Upper lobe of left lung (tissue), 6 donors: ENCODE measurements around the gene CCNQ. TPM values are rescaled to one million over a fixed set of nuclear protein-coding genes. Genes with fewer than 3 reads are reported as not detected.

Source experiments
- ATAC-seq, 2 donors: fragments of 200-7000 bp; cut with Tn5 transposase; one replicate each; pipeline ENCODE4 v1.9.1; 2022; ENCODE audit warnings: mild to moderate bottlenecking in 2 of 2, moderate library complexity in 2 of 2; ENCODE audit not compliant: low FRiP score in 2 of 2
- DNase-seq, 2 donors: peaks; one replicate each; pipeline ENCODE4 v3.0.0-alpha.2; 2019 to 2020
- H3K27ac ChIP-seq, 4 donors: fragments of 200-600 bp; sonication (generic); one replicate each; pipeline ENCODE4 v1.5.1; 2016 to 2019
- H3K27me3 ChIP-seq, 4 donors: fragments of 200-600 bp; sonication (generic); one replicate each; pipeline ENCODE4 v1.5.1; 2017 to 2019
- H3K36me3 ChIP-seq, 4 donors: fragments of 200-600 bp; sonication (generic); one replicate each; pipeline ENCODE4 v1.5.1; 2016 to 2019
- H3K4me1 ChIP-seq, 4 donors: fragments of 200-600 bp; sonication (generic); one replicate each; pipeline ENCODE4 v1.5.1; 2018 to 2019
- H3K4me3 ChIP-seq, 4 donors: fragments of 200-600 bp; sonication (generic); one replicate each; pipeline ENCODE4 v1.5.1; 2017 to 2019; ENCODE audit warnings: mild to moderate bottlenecking in 2 of 4, moderate library complexity in 1 of 4
- H3K9me3 ChIP-seq, 4 donors: fragments of 200-600 bp; sonication (generic); one replicate each; pipeline ENCODE4 v1.5.1; 2018 to 2019
- CTCF ChIP-seq, 6 experiments: fragments of 450-650 bp in 4 of 6; fragments of 200-600 bp in 2 of 6; sonication (generic) in 2 of 6; IDR thresholded peaks; one replicate each; pipeline ENCODE4 v1.5.1; 2016 to 2019; ENCODE audit warnings: antibody characterized with exemption in 6 of 6
- EP300 ChIP-seq, 4 donors: sonication (generic); formaldehyde crosslinking; IDR thresholded peaks; one replicate each; pipeline ENCODE4 v1.5.1; 2017; ENCODE audit warnings: antibody characterized with exemption in 4 of 4, control low read depth in 2 of 4
- POLR2A ChIP-seq, 4 donors: fragments of 450-650 bp; IDR thresholded peaks; one replicate each; pipeline ENCODE4 v1.5.1; 2016 to 2017; ENCODE audit warnings: antibody characterized with exemption in 4 of 4, mild to moderate bottlenecking in 2 of 4
- POLR2AphosphoS5 ChIP-seq, 2 donors: sonication (generic); formaldehyde crosslinking; IDR thresholded peaks; one replicate each; pipeline ENCODE4 v1.5.1; 2017; ENCODE audit warnings: antibody characterized with exemption in 2 of 2
- WGBS, 2 donors: methylation state at CpG; one replicate each; pipeline ENCODE4 v1.1.5; 2017 to 2018; 5-methylcytosine and 5-hydroxymethylcytosine counted together
- total RNA-seq, 6 donors: library from RNA; depleted of rRNA in 4 of 6; stranded (reverse); fragments of >200 nt in 4 of 6; gene quantifications; one replicate each; pipeline versions ENCODE4 v1.1.0 to v1.2.1, GENCODE V29; 2016 to 2021
- donor health status: DM: no; HTN: no; CAD: no; lungs with moderate emphysema.
- donor health status: DM: no; HTN: yes; CAD: no; lungs with severe emphysema.

Gene CCNQ
- total RNA-seq, 6 donors from 2014 or later = 13.4 to 48.2 (median 24.6) TPM

GRCh38 chrX:153600921-153601320 lies 2.0 kb upstream of the CCNQ start:
- H3K27ac ChIP-seq = no peak overlapping the region
- peaks cover 0 to 8% (median 0%) of the 10 kb centered on the region in 4 donors for H3K9me3 ChIP-seq
- ATAC-seq = peak in 1 of 2 donors; percentile 4
- H3K4me3 ChIP-seq = no peak overlapping the region
- 60 to 91% methylated on average over 1 to 7 of the region's 7 CpGs for WGBS, 2 donors
- no peak for TF ChIP-seq CTCF (IDR thresholded peaks at IDR 0.05)
- no peak for DNase-seq
- no peaks in the 10 kb centered on the region for H3K27me3 ChIP-seq
- H3K36me3 ChIP-seq = no peaks in the 10 kb centered on the region
- peaks cover 6 to 22% (median 9%) of the 10 kb centered on the region in 4 donors for H3K4me1 ChIP-seq

- Histone ChIP-seq H3K4me1 (peaks cover 6 to 22% (median 9%) of the 10 kb centered on the region in 4 donors), H3K9me3 (peaks cover 0 to 8% (median 0%) of the 10 kb centered on the region in 4 donors), H3K36me3 (peaks cover 0 to 6% (median 0%) of the 10 kb centered on the region in 4 donors), H3K27ac (peak overlapping the region in 1 of 4 donors; percentile 77), H3K27me3 (no peaks in the 10 kb centered on the region), H3K4me3 (peak overlapping the region in 3 of 4 donors; percentile 60 to 91 (median 72))
- WGBS, 2 donors = 10 to 27% methylated on average over 2 of the region's 2 CpGs
- DNase-seq (no peak), ATAC-seq (peak in 1 of 2 donors; percentile 37)
- TF ChIP-seq POLR2A (IDR thresholded peaks at IDR 0.05) = no peak
- no peak for TF ChIP-seq CTCF (IDR thresholded peaks at IDR 0.05)
- TF ChIP-seq POLR2AphosphoS5 (IDR thresholded peaks at IDR 0.05) = no peak
- no peak for TF ChIP-seq EP300 (IDR thresholded peaks at IDR 0.05)
Observed at GRCh38 chrX:153600032-153600373, 1.1 kb upstream of the CCNQ start.

GRCh38 chrX:153599192-153600031 lies 473 bp upstream of the CCNQ start:
- Histone ChIP-seq H3K27ac (peak overlapping the region; percentile 30 to 83 (median 78)), H3K4me3 (peak overlapping the region; percentile 33 to 91 (median 66)), H3K4me1 (peaks cover 6 to 22% (median 9%) of the 10 kb centered on the region in 4 donors), H3K36me3 (peaks cover 0 to 10% (median 2%) of the 10 kb centered on the region in 4 donors), H3K27me3 (no peaks in the 10 kb centered on the region), H3K9me3 (peaks cover 0 to 8% (median 0%) of the 10 kb centered on the region in 4 donors)
- ATAC-seq (peak; percentile 89 to 98), DNase-seq (peak; percentile 89 to 98)
- no peak for TF ChIP-seq EP300 (IDR thresholded peaks at IDR 0.05)
- peak in 1 of 4 donors; percentile 49 for TF ChIP-seq POLR2A (IDR thresholded peaks at IDR 0.05)
- TF ChIP-seq POLR2AphosphoS5 (IDR thresholded peaks at IDR 0.05) = no peak
- peak in 1 of 6 experiments; percentile 16 for TF ChIP-seq CTCF (IDR thresholded peaks at IDR 0.05)
- WGBS, 2 donors = 0 to 32% methylated on average over 10 to 31 of the region's 79 CpGs

GRCh38 chrX:153596981-153597750 lies 1.8 kb downstream of the CCNQ start:
- H3K4me1 ChIP-seq = peaks cover 6 to 22% (median 9%) of the 10 kb centered on the region in 4 donors
- H3K9me3 ChIP-seq = peaks cover 0 to 8% (median 0%) of the 10 kb centered on the region in 4 donors
- WGBS, 2 donors = 80 to 91% methylated on average over 4 to 6 of the region's 6 CpGs
- ATAC-seq (no peak), DNase-seq (no peak)
- peaks cover 0 to 25% (median 11%) of the 10 kb centered on the region in 4 donors for H3K36me3 ChIP-seq
- no peak overlapping the region for H3K4me3 ChIP-seq
- no peak overlapping the region for H3K27ac ChIP-seq
- TF ChIP-seq POLR2A (IDR thresholded peaks at IDR 0.05) = no peak
- no peak for TF ChIP-seq CTCF (IDR thresholded peaks at IDR 0.05)
- no peak for TF ChIP-seq EP300 (IDR thresholded peaks at IDR 0.05)
- no peak for TF ChIP-seq POLR2AphosphoS5 (IDR thresholded peaks at IDR 0.05)
- no peaks in the 10 kb centered on the region for H3K27me3 ChIP-seq
